ENCODE data around the gene CEP85.
A peak's percentile ranks its signal among the peaks of the same experiment; 100 is the strongest.

Gene CEP85

GRCh38 chr1:26278724-26279455 is 44.9 kb downstream of the CEP85 start:
- DNase-seq: peak; percentile 46

- DNase-seq: peak; percentile 84
Observed at GRCh38 chr1:26279456-26280332, 45.7 kb downstream of the CEP85 start, which contains the start of gene SH3BGRL3. SH3BGRL3 (plus strand) TSS chr1:26280086; CDS start chr1:26280156, 70 bp downstream.

- peak; percentile 37 for DNase-seq
Observed at GRCh38 chr1:26280333-26281042, 46.5 kb downstream of the CEP85 start.

GRCh38 chr1:26281091-26281958 is 47.3 kb downstream of the CEP85 start:
- no peak for DNase-seq

GRCh38 chr1:26281971-26282370 is 48.0 kb downstream of the CEP85 start:
- DNase-seq: no peak

- no peak for DNase-seq
Observed at GRCh38 chr1:26282401-26282918, 48.5 kb downstream of the CEP85 start.

GRCh38 chr1:26283279-26283853 is 49.4 kb downstream of the CEP85 start:
- DNase-seq: no peak

- DNase-seq: no peak
Observed at GRCh38 chr1:26283871-26284596, 50.0 kb downstream of the CEP85 start.

GRCh38 chr1:26284597-26285347 is 50.8 kb downstream of the CEP85 start:
- peak; percentile 97 for DNase-seq

GRCh38 chr1:26285366-26286063 is 51.5 kb downstream of the CEP85 start:
- peak; percentile 68 for DNase-seq

- no peak for DNase-seq
Observed at GRCh38 chr1:26286064-26286416, 52.0 kb downstream of the CEP85 start.

- DNase-seq: peak; percentile 60
Observed at GRCh38 chr1:26287033-26287711, 53.2 kb downstream of the CEP85 start.

- DNase-seq: no peak
Observed at GRCh38 chr1:26287811-26288210, 53.8 kb downstream of the CEP85 start.

GRCh38 chr1:26288311-26288941 is 54.4 kb downstream of the CEP85 start:
- DNase-seq: peak; percentile 97

GRCh38 chr1:26289158-26290059 is 55.4 kb downstream of the CEP85 start:
- DNase-seq: peak; percentile 71

- no peak for DNase-seq
Observed at GRCh38 chr1:26290122-26290881, 56.3 kb downstream of the CEP85 start.

- DNase-seq: no peak
Observed at GRCh38 chr1:26290882-26291261, 56.9 kb downstream of the CEP85 start.

Data from hematopoietic multipotent progenitor cell treated with erythropoietin and hydrocortisone succinate and interleukin-3 and kit ligand, for 8 days (in vitro differentiated cells).